ENCODE results near the gene PLAAT5. TPM values are rescaled to one million over a fixed set of nuclear protein-coding genes. Genes with fewer than 3 reads are reported as not detected.

PLAAT5 gene
- total RNA-seq, 1 experiment from 2014 or later: 0.57 TPM

DNA sequence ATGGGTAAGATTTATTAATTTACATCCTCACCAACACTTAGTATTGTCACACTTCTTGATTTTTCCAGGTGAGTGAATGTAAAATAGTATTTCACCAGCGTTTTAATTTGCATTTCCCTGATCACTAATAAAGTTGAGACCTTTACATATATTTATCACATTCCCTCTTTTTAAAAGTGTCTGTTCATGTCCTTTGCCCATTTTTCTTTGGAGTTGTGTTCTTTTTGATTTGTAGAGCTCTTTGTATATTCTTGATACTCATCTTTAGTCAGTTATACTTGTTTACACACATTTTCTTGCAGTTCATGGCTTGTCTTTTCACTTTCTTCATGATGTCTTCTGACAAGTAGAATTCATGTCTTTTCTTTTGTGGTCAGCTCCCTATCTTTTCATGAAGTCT lies 2.2 kb upstream of the PLAAT5 start:
- no peak for DNase-seq
- H3K4me1 Mint-ChIP-seq (ENCODE audit: low read depth, unreplicated experiment): peaks cover 52% of the 10 kb centered on the region
- no TSS peak for BruUV-seq (replicated peaks)
- H3K9me3 Mint-ChIP-seq (ENCODE audit: low read depth, unreplicated experiment): peaks cover 14% of the 10 kb centered on the region
- no peaks in the 10 kb centered on the region for H3K36me3 Mint-ChIP-seq (ENCODE audit: insufficient read depth, unreplicated experiment)
- no peak overlapping the region for H3K27ac Mint-ChIP-seq (ENCODE audit: unreplicated experiment)
- H3K27me3 Mint-ChIP-seq (ENCODE audit: unreplicated experiment): no peaks in the 10 kb centered on the region
- TF ChIP-seq, protein P1, sequence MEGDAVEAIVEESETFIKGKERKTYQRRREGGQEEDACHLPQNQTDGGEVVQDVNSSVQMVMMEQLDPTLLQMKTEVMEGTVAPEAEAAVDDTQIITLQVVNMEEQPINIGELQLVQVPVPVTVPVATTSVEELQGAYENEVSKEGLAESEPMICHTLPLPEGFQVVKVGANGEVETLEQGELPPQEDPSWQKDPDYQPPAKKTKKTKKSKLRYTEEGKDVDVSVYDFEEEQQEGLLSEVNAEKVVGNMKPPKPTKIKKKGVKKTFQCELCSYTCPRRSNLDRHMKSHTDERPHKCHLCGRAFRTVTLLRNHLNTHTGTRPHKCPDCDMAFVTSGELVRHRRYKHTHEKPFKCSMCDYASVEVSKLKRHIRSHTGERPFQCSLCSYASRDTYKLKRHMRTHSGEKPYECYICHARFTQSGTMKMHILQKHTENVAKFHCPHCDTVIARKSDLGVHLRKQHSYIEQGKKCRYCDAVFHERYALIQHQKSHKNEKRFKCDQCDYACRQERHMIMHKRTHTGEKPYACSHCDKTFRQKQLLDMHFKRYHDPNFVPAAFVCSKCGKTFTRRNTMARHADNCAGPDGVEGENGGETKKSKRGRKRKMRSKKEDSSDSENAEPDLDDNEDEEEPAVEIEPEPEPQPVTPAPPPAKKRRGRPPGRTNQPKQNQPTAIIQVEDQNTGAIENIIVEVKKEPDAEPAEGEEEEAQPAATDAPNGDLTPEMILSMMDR (IDR thresholded peaks at IDR 0.05; ENCODE audit: unreplicated experiment): no peak
- no peak overlapping the region for H3K4me3 Mint-ChIP-seq (ENCODE audit: low read depth, unreplicated experiment)
- CTCF ChIA-PET: interaction anchor here (0.7 kb wide), 1 partner anchor 87 kb away, joined by 4 read pairs; no protein-coding TSS in a partner anchor
- intact Hi-C loops (cut with micrococcal nuclease; ENCODE audit: unreplicated experiment): no loop called here

DNA sequence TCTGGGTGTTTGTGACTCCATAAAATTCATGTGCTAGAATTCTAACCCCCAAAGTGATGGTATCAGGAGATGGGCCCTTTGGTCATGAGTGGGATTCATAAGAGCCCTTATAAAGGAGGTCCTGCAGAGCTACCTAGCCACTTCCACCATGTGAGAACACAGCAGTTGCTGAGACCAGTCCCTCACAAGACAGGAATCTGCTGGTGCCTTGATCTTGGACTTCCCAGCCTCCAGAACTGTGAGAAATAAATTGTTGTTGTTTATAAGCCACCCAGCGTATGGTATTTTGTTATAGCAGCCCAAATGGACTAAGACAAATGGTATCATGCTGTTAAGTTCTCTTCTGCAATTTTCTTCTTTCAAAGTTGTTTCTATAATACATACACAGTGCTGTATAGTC lies 1.5 kb upstream of the PLAAT5 start:
- no peaks in the 10 kb centered on the region for H3K36me3 Mint-ChIP-seq (ENCODE audit: insufficient read depth, unreplicated experiment)
- H3K4me3 Mint-ChIP-seq (ENCODE audit: low read depth, unreplicated experiment): no peak overlapping the region

GRCh38 chr11:63491636-63492372 lies 837 bp upstream of the PLAAT5 start:
- BruUV-seq (replicated peaks): no TSS peak
- CTCF ChIA-PET: interaction anchor here (0.7 to 3.8 kb wide), 4 partner anchors 11 to 111 kb away, joined by 4 to 20 read pairs (median 6); no protein-coding TSS in a partner anchor
- intact Hi-C loops (cut with micrococcal nuclease; ENCODE audit: unreplicated experiment): no loop called here

More for the DNA sequence above, 1.5 kb upstream of the PLAAT5 start:
- Mint-ChIP-seq H3K9me3 (ENCODE audit: low read depth, unreplicated experiment) (peaks cover 10% of the 10 kb centered on the region), H3K4me1 (ENCODE audit: low read depth, unreplicated experiment) (peaks cover 52% of the 10 kb centered on the region), H3K27me3 (ENCODE audit: unreplicated experiment) (no peaks in the 10 kb centered on the region), H3K27ac (ENCODE audit: unreplicated experiment) (no peak overlapping the region)
- DNase-seq: no peak
- TF ChIP-seq, protein P1 (IDR thresholded peaks at IDR 0.05; ENCODE audit: unreplicated experiment): no peak
- no TSS peak for BruUV-seq (replicated peaks)
- CTCF ChIA-PET: interaction anchor here (1.1 to 1.2 kb wide), 2 partner anchors 16 to 111 kb away, joined by 4 to 6 read pairs; no protein-coding TSS in a partner anchor
- intact Hi-C loops (cut with micrococcal nuclease; ENCODE audit: unreplicated experiment): no loop called here

DNA sequence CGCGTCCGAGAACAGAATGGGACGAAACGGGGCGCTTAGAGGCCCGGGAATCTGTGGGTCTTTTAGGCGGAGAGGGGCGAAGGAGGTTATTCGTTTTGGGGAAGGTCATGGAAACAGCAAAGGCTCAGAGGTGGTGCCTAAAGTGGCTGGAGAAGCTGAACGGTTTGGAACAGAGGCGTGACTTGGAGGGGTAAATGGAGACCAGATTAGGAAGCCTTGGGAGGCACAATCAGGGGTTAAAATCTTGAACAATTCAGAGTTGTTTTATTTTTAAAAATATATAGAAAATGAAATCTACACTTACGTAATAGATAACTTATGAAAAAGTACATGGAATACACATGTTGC lies 247 bp upstream of the PLAAT5 start:
- Mint-ChIP-seq H3K9me3 (ENCODE audit: low read depth, unreplicated experiment) (peaks cover 5% of the 10 kb centered on the region), H3K4me3 (ENCODE audit: low read depth, unreplicated experiment) (peak overlapping the region; percentile 86), H3K36me3 (ENCODE audit: insufficient read depth, unreplicated experiment) (no peaks in the 10 kb centered on the region), H3K27ac (ENCODE audit: unreplicated experiment) (no peak overlapping the region), H3K4me1 (ENCODE audit: low read depth, unreplicated experiment) (peaks cover 52% of the 10 kb centered on the region), H3K27me3 (ENCODE audit: unreplicated experiment) (no peaks in the 10 kb centered on the region)
- DNase-seq: no peak
- intact Hi-C loops (cut with micrococcal nuclease; ENCODE audit: unreplicated experiment): no loop called here
- TF ChIP-seq, protein P1 (IDR thresholded peaks at IDR 0.05; ENCODE audit: unreplicated experiment): no peak
- BruUV-seq (replicated peaks): no TSS peak
- CTCF ChIA-PET: interaction anchor here (0.7 to 3.8 kb wide), 4 partner anchors 11 to 112 kb away, joined by 4 to 20 read pairs (median 6); no protein-coding TSS in a partner anchor

More at GRCh38 chr11:63491636-63492372, 837 bp upstream of the PLAAT5 start:
- Mint-ChIP-seq H3K27me3 (ENCODE audit: unreplicated experiment) (no peaks in the 10 kb centered on the region), H3K36me3 (ENCODE audit: insufficient read depth, unreplicated experiment) (no peaks in the 10 kb centered on the region), H3K27ac (ENCODE audit: unreplicated experiment) (no peak overlapping the region), H3K4me1 (ENCODE audit: low read depth, unreplicated experiment) (peaks cover 52% of the 10 kb centered on the region), H3K9me3 (ENCODE audit: low read depth, unreplicated experiment) (peaks cover 10% of the 10 kb centered on the region), H3K4me3 (ENCODE audit: low read depth, unreplicated experiment) (peak overlapping the region; percentile 86)
- TF ChIP-seq, protein P1 (IDR thresholded peaks at IDR 0.05; ENCODE audit: unreplicated experiment): no peak
- DNase-seq: no peak
